GM18526 (cell line): ENCODE measurements around the gene ZNF544.
A peak's percentile ranks its signal among the peaks of the same experiment; 100 is the strongest.

Experiments
- POLR2A ChIP-seq: IDR thresholded peaks from 3 replicates; pipeline ENCODE4 v1.6.1; 2011; ENCODE audit not compliant: insufficient read length; ENCODE audit errors: extremely low read depth

Gene ZNF544

DNA sequence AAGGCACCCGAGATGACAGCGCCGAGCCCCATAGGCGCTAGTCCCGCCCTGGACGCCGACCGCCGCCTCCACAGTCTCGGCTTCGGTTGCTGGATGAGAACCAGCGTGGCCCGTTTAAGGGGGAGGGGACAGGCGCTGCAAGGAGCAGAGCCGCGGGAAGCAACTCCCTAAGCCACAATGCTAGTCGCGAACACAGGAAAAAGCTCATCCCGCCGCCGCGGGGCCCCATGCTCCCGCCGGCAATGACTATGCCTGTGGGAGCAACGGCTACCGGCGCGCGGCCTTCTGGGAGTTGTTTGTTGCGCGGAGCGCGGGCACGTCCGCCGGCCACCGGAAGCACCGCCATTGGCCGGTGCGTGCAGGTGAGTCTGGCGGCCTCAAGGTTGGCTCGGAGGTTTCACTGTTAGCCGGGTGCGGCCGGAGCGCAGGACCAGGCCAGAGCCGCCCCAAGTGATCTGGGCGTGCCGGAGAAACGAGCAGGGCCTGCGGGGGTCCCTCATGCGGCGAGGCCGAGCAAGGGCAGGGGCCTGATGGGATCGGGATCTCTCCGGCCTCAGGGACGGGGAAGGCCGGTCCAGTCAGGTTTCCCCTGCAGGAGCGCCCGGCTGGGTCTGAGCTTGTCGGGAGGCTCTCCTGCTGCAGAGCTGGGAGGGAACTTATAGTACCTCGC lies at the start of gene ZNF544:
ZNF544 (plus strand) TSS at position 330 of the 670 bp plus-strand sequence. CDS start 15,110 bp downstream, outside the sequence.
- peak; percentile 94 for TF ChIP-seq POLR2A

GRCh38 chr19:58181902-58182576 lies 46.7 kb upstream of the ZNF544 start:
- no peak for TF ChIP-seq POLR2A

GRCh38 chr19:58182577-58182988 lies 46.1 kb upstream of the ZNF544 start:
- TF ChIP-seq POLR2A: no peak

DNA sequence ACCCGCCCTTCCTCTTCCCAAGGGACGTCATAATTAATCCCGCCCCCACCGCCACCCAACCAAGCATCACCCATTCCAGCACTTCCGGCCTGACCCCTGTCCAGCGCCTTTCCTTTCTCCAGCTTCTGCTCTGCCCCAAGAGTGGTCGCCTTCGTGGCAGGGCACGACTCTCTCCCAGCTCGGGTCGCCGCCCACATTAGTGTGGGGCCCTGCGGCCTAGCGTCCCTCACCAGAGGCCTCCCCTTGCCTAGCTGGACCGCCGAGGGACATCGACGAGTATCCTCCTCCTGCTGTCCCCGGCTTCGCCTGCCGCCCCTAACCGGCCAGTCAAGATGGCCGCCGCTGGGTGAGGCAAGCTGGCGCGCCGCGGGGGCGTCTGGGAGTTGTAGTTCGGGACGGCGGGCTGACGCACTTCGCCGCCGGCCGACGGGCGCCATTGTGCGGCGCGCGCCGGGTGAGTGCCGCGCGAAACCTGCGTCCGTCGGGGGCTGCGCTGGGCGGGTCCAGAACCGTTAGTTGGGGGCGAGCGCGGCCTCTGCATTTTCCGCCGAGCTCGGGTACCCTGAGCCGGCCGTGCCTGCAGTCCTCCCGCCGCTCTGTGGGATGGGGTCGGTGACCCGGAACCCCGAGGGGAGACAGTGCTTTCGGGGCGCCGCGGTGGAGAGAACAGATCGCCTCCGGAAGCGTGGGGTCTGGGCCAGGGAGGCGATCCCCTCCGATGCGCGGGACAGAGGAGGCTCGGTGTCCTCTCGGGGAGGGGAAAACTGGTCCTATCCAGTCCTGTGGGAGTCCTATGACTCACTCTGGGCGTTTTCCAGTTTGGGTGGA lies 45.5 kb upstream of the ZNF544 start, which contains the start of gene ZNF274:
ZNF274 (plus strand) TSS at position 73 of the 828 bp plus-strand sequence. CDS start 905 bp downstream, outside the sequence.
- TF ChIP-seq POLR2A: peak; percentile 70

DNA sequence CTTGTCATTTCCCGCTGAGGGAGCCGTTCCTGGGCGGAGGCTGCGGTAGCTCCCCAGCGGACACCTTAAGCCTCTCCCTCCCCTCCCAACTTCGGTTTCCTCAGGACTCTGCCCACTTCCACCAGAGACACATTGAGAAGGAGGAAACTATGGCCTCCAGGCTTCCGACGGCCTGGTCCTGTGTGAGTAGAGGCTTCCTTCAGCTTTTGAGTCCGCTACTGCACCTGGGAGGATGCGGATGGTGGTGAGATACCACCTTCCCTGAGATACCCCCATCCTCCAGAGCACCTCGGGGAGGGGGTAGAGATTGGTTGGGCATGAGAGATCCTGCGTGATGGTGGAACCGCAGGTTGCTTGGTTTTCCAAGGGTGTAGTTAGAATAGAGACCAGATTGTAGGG lies 44.9 kb upstream of the ZNF544 start:
- TF ChIP-seq POLR2A: no peak

- TF ChIP-seq POLR2A: no peak
Observed at GRCh38 chr19:58196901-58197616, 31.7 kb upstream of the ZNF544 start.

DNA sequence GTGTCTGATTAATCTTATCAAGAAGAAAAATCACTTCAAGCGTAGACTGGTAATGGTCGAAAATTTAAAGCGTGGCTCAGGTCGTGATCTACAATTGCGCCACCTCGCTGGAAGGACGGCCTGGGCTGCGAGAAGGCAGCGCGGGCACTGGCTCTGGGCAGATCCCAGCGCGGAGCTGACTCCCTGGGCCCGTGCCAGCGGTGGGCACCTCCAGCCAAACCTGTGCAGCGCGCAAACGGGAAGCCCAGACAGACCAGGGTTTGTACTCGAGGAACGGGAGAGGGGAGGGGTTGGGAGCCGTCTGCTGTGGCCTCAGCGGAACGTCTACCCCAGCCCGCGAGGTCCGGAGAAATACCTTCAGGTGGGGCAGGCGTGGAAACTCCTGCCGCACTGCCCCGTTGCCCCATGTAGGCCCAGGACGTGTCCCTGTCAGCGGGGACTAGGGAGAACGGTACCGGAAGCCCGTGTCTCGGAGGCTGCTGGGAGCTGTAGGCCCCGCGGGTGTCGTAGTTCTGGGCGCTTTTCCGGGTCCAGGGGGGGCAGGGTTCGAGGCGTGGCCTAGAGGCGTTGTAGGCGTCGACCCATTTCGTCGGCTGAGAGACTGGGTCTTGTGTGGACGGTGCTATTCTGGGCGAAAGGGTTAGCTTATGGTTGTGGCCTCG lies 24.8 kb upstream of the ZNF544 start:
- no peak for TF ChIP-seq POLR2A

DNA sequence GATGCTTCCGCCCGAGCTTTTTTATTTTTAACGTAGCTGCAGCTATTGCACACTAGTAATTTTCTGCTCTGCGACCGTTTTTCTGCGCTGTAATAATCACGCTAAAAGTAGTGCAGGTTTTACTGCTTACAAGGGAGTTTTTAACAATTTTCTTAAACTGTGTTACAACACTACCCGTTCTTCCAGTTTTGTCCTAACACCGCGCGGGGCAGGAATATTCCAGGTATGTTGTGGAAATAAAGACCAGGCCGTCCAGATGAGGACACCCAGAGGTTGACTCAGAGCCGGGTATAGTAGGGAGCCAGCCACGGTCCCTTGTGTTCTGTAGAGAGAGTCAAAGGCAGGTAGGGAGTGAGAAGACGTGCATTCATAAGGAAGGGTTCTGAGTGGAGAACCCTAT lies 24.1 kb upstream of the ZNF544 start:
- TF ChIP-seq POLR2A: no peak

- no peak for TF ChIP-seq POLR2A
Observed at GRCh38 chr19:58209577-58209976, 19.1 kb upstream of the ZNF544 start.

- TF ChIP-seq POLR2A: no peak
Observed at GRCh38 chr19:58212336-58213074, 16.2 kb upstream of the ZNF544 start.

- no peak for TF ChIP-seq POLR2A
Observed at GRCh38 chr19:58213075-58213369, 15.7 kb upstream of the ZNF544 start.

DNA sequence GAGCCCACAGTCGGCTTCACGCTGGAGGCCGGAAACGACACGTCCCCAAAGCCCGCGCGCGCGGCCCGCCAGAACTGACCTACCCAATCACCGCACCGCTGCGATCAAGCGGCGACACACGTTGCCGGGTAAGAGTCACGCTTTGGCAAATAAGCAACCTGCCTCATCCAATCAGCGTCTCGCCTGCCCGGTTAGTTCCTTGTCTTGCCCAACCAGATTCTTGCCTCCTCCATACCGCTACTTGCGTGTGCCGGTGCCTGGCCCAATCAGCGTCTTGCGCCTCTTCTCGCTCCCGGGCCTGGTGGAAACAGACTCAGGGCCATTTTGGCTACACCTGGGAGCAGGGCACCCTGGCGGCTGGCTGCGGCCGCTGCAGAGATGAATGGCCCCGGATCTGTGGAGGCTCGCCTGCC lies 11.6 kb upstream of the ZNF544 start:
- TF ChIP-seq POLR2A: no peak

DNA sequence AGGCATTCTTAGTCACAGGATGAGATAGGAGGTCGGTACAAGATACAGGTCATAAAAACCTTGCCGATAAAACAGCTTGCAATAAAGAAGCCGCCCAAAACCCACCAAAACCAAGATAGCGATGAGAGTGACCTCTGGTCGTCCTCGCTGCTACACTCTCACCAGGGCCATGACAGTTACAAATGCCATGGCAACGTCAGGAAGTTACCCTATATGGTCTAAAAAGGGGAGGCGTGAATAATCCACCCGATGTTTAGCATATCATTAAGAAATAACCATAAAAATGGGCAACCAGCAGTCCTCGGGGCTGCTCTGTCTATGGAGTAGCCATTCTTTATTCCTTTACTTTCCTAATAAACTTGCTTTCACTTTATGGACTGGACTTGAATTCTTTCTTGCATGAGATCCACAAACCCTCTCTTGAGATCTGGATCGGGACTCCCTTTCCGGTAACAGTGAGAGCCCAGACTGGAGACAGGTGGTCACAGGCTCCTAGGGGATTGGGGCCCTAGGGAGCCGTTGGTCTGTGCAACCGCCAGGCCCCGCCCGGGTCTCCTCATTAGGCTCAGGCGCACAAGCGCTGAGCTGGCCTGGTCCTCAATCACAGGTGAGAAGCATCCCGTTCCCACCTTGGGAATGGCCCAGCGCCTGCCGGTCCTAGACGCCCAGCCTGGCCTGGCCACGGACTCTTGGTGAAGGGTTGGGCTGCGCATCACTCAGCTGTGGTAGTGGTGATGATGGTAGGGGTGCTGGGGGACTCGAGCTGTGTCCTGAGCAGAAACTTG lies 10.9 kb upstream of the ZNF544 start:
- no peak for TF ChIP-seq POLR2A
